K562 (cell line): ENCODE data around the gene CYB5D1. TPM values are rescaled to one million over a fixed set of nuclear protein-coding genes. Genes with fewer than 3 reads are reported as not detected.

Experiments used
- CBX1 ChIP-seq: sonication (generic); IDR thresholded peaks from 2 replicates; pipeline ENCODE4 v1.6.1; 2016; ENCODE audit warnings: antibody characterized with exemption, low read depth, mild to moderate bottlenecking
- DACH1 ChIP-seq: fragments of 450-650 bp; IDR thresholded peaks from 2 replicates; pipeline ENCODE4 v1.6.1; 2018; ENCODE audit not compliant: partially characterized antibody
- ESRRA ChIP-seq: fragments of 450-650 bp; IDR thresholded peaks from 2 replicates; pipeline ENCODE4 v1.6.1; 2014; ENCODE audit warnings: low read depth, mild to moderate bottlenecking, moderate library complexity, borderline replicate concordance
- MAFF ChIP-seq: IDR thresholded peaks from 2 replicates; pipeline ENCODE4 v1.6.1; 2012; ENCODE audit warnings: low read length, improper control_type of control experiment
- MAFG ChIP-seq: fragments of 450-650 bp; conservative IDR thresholded peaks from 2 replicates; pipeline ENCODE4 v1.6.1; 2016; ENCODE audit warnings: missing genetic modification characterization, missing compliant biosample characterization
- NELFE ChIP-seq: IDR thresholded peaks from 2 replicates; pipeline ENCODE4 v1.6.1; 2011; ENCODE audit warnings: mild to moderate bottlenecking; ENCODE audit not compliant: insufficient read depth, insufficient read length
- NRF1 ChIP-seq, 2 experiments: fragments of 450-650 bp; IDR thresholded peaks in 1 of 2; conservative IDR thresholded peaks in 1 of 2; 2 replicates each; pipeline ENCODE4 v1.6.1; 2014; ENCODE audit warnings: mild to moderate bottlenecking in 2 of 2
- PHF20 ChIP-seq: fragments of 450-650 bp; IDR thresholded peaks from 2 replicates; pipeline ENCODE4 v1.6.1; 2018; ENCODE audit not compliant: partially characterized antibody
- POLR2B ChIP-seq: fragments of 450-650 bp; IDR thresholded peaks from 2 replicates; pipeline ENCODE4 v1.6.1; 2018; ENCODE audit warnings: low read depth; ENCODE audit not compliant: partially characterized antibody
- PYGO2 ChIP-seq: fragments of 450-650 bp; IDR thresholded peaks from 2 replicates; pipeline ENCODE4 v1.6.1; 2016; ENCODE audit warnings: mild to moderate bottlenecking, missing genetic modification characterization, moderate library complexity, missing compliant biosample characterization
- SMAD4 ChIP-seq: fragments of 250-450 bp; sonication (Bioruptor Pico); conservative IDR thresholded peaks from 2 replicates; pipeline ENCODE4 v1.8.0; 2021; ENCODE audit warnings: inconsistent platforms, mild to moderate bottlenecking, moderate library complexity
- YBX1 ChIP-seq: fragments of 450-650 bp; IDR thresholded peaks from 2 replicates; pipeline ENCODE4 v1.7.1; 2016; ENCODE audit warnings: mild to moderate bottlenecking
- ZFP91 ChIP-seq: sonication (generic); formaldehyde crosslinking; IDR thresholded peaks from 2 replicates; pipeline ENCODE4 v1.8.0; 2022; ENCODE audit warnings: mild to moderate bottlenecking, missing genetic modification reagents
- ZNF121 ChIP-seq: sonication (generic); formaldehyde crosslinking; conservative IDR thresholded peaks from 2 replicates; pipeline ENCODE4 v1.8.0; 2022; ENCODE audit warnings: missing genetic modification reagents
- ZNF217 ChIP-seq: sonication (generic); formaldehyde crosslinking; IDR thresholded peaks from 2 replicates; pipeline ENCODE4 v1.8.0; 2022; ENCODE audit warnings: mild to moderate bottlenecking, missing genetic modification reagents
- polyA plus RNA-seq, 8 experiments: library from polyadenylated mRNA; depleted of rRNA in 4 of 8; stranded (reverse) in 5 of 8; unstranded in 3 of 8; fragments of >200 nt; fragmentation: Nextera tagmentation in 2 of 8; fragmentation: Illumina TruSeq in 1 of 8; extraction: Ambion mirVana in 2 of 8; extraction: Trizol in 1 of 8; gene quantifications; 2 replicates each; pipeline versions ENCODE4 v1.2.1 to v1.2.3, GENCODE V29; 2011 to 2014; ENCODE audit warnings: inconsistent platforms in 1 of 8, missing spikeins in 1 of 8
- total RNA-seq, 7 experiments: library from RNA; depleted of rRNA in 6 of 7; stranded (reverse); fragments of >200 nt in 6 of 7; fragmentation: Illumina TruSeq in 2 of 7; extraction: Trizol in 2 of 7; gene quantifications; 2 replicates each; pipeline versions ENCODE4 v1.2.1 to v1.2.3, GENCODE V29; 2011 to 2021; ENCODE audit warnings: low replicate concordance in 1 of 7
- TF ChIP-seq, protein P1 (sequence below): IDR thresholded peaks from 2 replicates; pipeline ENCODE4 v1.6.1; 2012; ENCODE audit warnings: low read depth, low read length, improper control_type of control experiment, borderline replicate concordance
- TF ChIP-seq, protein P2 (sequence below): fragments of 450-650 bp; formaldehyde crosslinking; IDR thresholded peaks from 2 replicates; pipeline ENCODE4 v1.4.0; 2020; ENCODE audit warnings: mild to moderate bottlenecking
- TF ChIP-seq, protein P3 (sequence below): fragments of 450-650 bp; formaldehyde crosslinking; IDR thresholded peaks from 2 replicates; pipeline ENCODE4 v1.4.0; 2022; ENCODE audit warnings: missing genetic modification characterization
- TF ChIP-seq, protein P4 (sequence below), 2 experiments: IDR thresholded peaks; 2 replicates each; pipeline ENCODE4 v1.6.1; 2011; ENCODE audit warnings: borderline replicate concordance in 1 of 2, control low read depth in 1 of 2, low read depth in 1 of 2, low read length in 1 of 2, mild to moderate bottlenecking in 1 of 2, mixed read lengths in 1 of 2, moderate library complexity in 1 of 2; ENCODE audit not compliant: insufficient read depth in 1 of 2, insufficient read length in 1 of 2, poor library complexity in 1 of 2, severe bottlenecking in 1 of 2; ENCODE audit errors: extremely low read depth in 1 of 2

The CYB5D1 gene
- total and polyA plus RNA-seq, 9 of the 15 experiments (the other 6 are each of a cell fraction or from before 2014, with no cell fraction given), result 2.4 to 7.9 (median 5.7) TPM

GRCh38 chr17:7856811-7857712 lies 741 bp upstream of the CYB5D1 start, which contains the start of gene NAA38 (continued):
- TF ChIP-seq ESRRA (peak; percentile 80; the same call in 1 of the 2 replicates), NELFE (no peak), ZNF121 (CRISPR knock-in tag) (no peak), YBX1 (no peak), SMAD4 (peak; percentile 47; the same call in 1 of the 2 replicates), NRF1 (conservative IDR thresholded peaks at IDR 0.05 in 1 of 2, IDR thresholded peaks at IDR 0.05 in 1 of 2) (peak; percentile 95 to 96), POLR2B (no peak), PYGO2 (tag) (no peak), ZFP91 (no peak), CBX1 (0 out of 2 replicates have a peak, but pooled peaks have one; percentile 44), MAFF (peak; percentile 81), MAFG (tag) (0 out of 2 replicates have a peak, but pooled peaks have one; percentile 29), DACH1 (no peak), PHF20 (peak; percentile 24), ZNF217 (CRISPR knock-in tag) (no peak)
- TF ChIP-seq, protein P1, sequence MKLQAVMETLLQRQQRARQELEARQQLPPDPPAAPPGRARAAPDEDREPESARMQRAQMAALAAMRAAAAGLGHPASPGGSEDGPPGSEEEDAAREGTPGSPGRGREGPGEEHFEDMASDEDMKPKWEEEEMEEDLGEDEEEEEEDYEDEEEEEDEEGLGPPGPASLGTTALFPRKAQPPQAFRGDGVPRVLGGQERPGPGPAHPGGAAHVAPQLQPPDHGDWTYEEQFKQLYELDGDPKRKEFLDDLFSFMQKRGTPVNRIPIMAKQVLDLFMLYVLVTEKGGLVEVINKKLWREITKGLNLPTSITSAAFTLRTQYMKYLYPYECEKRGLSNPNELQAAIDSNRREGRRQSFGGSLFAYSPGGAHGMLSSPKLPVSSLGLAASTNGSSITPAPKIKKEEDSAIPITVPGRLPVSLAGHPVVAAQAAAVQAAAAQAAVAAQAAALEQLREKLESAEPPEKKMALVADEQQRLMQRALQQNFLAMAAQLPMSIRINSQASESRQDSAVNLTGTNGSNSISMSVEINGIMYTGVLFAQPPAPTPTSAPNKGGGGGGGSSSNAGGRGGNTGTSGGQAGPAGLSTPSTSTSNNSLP, result no peak
- TF ChIP-seq, protein P2, sequence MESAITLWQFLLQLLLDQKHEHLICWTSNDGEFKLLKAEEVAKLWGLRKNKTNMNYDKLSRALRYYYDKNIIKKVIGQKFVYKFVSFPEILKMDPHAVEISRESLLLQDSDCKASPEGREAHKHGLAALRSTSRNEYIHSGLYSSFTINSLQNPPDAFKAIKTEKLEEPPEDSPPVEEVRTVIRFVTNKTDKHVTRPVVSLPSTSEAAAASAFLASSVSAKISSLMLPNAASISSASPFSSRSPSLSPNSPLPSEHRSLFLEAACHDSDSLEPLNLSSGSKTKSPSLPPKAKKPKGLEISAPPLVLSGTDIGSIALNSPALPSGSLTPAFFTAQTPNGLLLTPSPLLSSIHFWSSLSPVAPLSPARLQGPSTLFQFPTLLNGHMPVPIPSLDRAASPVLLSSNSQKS (CRISPR knock-in tag), result no peak
- TF ChIP-seq, protein P3, sequence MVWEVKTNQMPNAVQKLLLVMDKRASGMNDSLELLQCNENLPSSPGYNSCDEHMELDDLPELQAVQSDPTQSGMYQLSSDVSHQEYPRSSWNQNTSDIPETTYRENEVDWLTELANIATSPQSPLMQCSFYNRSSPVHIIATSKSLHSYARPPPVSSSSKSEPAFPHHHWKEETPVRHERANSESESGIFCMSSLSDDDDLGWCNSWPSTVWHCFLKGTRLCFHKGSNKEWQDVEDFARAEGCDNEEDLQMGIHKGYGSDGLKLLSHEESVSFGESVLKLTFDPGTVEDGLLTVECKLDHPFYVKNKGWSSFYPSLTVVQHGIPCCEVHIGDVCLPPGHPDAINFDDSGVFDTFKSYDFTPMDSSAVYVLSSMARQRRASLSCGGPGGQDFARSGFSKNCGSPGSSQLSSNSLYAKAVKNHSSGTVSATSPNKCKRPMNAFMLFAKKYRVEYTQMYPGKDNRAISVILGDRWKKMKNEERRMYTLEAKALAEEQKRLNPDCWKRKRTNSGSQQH (CRISPR knock-in tag), result no peak
- TF ChIP-seq, protein P4, sequence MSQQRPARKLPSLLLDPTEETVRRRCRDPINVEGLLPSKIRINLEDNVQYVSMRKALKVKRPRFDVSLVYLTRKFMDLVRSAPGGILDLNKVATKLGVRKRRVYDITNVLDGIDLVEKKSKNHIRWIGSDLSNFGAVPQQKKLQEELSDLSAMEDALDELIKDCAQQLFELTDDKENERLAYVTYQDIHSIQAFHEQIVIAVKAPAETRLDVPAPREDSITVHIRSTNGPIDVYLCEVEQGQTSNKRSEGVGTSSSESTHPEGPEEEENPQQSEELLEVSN (IDR thresholded peaks at IDR 0.05; ENCODE audit: borderline replicate concordance in 1 of 2, extremely low read depth in 1 of 2, insufficient read depth in 1 of 2, insufficient read length in 1 of 2, low read depth in 1 of 2, low read length in 1 of 2, poor library complexity in 1 of 2, severe bottlenecking in 1 of 2), result peak; percentile 66 to 79
